HEK293T (cell line): ENCODE data around the gene RNU7-1.

Experiments
- CTCF ChIA-PET: fragments of 350-600 bp; formaldehyde crosslinking; extraction: SDS; loops from one replicate; lab custom pipeline; 2021; ENCODE audit warnings: antibody characterized with exemption, inconsistent platforms; lab: Yijun Ruan, JAX
- POLR2A ChIA-PET: fragments of 350-600 bp; formaldehyde crosslinking; extraction: SDS; loops from one replicate; lab custom pipeline; 2020; ENCODE audit warnings: antibody characterized with exemption, inconsistent platforms; lab: Yijun Ruan, JAX
- DNase-seq: peaks from one replicate; pipeline ENCODE4 v3.0.0; 2012; ENCODE audit warnings: mixed read lengths; ENCODE audit errors: extremely low spot score
- ARNT ChIP-seq: fragments of 450-650 bp; IDR thresholded peaks from 2 replicates; pipeline ENCODE4 v1.6.1; 2017; ENCODE audit warnings: mild to moderate bottlenecking
- BHLHE40 ChIP-seq: fragments of 450-650 bp; IDR thresholded peaks from 2 replicates; pipeline ENCODE4 v1.6.1; 2016; ENCODE audit warnings: mild to moderate bottlenecking, moderate library complexity, borderline replicate concordance
- CTBP1 ChIP-seq: fragments of 450-650 bp; IDR thresholded peaks from 2 replicates; pipeline ENCODE4 v1.6.1; 2016; ENCODE audit warnings: borderline replicate concordance
- ELF4 ChIP-seq: fragments of 450-650 bp; IDR thresholded peaks from 2 replicates; pipeline ENCODE4 v1.6.1; 2017; ENCODE audit warnings: antibody characterized with exemption
- FOXA1 ChIP-seq: fragments of 450-650 bp; IDR thresholded peaks from 2 replicates; pipeline ENCODE4 v1.6.1; 2016; ENCODE audit warnings: mild to moderate bottlenecking
- FOXK2 ChIP-seq: fragments of 450-650 bp; IDR thresholded peaks from 2 replicates; pipeline ENCODE4 v1.6.1; 2016; ENCODE audit warnings: mild to moderate bottlenecking
- FOXM1 ChIP-seq: fragments of 450-650 bp; IDR thresholded peaks from 2 replicates; pipeline ENCODE4 v1.6.1; 2017; ENCODE audit warnings: mild to moderate bottlenecking, borderline replicate concordance
- HDGF ChIP-seq: fragments of 450-650 bp; IDR thresholded peaks from 2 replicates; pipeline ENCODE4 v1.6.1; 2017; ENCODE audit warnings: antibody characterized with exemption, borderline replicate concordance
- L3MBTL2 ChIP-seq: fragments of 450-650 bp; conservative IDR thresholded peaks from 2 replicates; pipeline ENCODE4 v1.6.1; 2016; ENCODE audit warnings: mild to moderate bottlenecking
- LEF1 ChIP-seq: fragments of 450-650 bp; IDR thresholded peaks from 2 replicates; pipeline ENCODE4 v1.6.1; 2017; ENCODE audit warnings: mild to moderate bottlenecking, borderline replicate concordance
- NFRKB ChIP-seq: fragments of 450-650 bp; IDR thresholded peaks from 2 replicates; pipeline ENCODE4 v1.6.1; 2016; ENCODE audit warnings: mild to moderate bottlenecking, moderate library complexity
- SP1 ChIP-seq: fragments of 450-650 bp; IDR thresholded peaks from 2 replicates; pipeline ENCODE4 v1.6.1; 2017
- SUZ12 ChIP-seq: fragments of 450-650 bp; IDR thresholded peaks from 2 replicates; pipeline ENCODE4 v1.6.1; 2016; ENCODE audit warnings: mild to moderate bottlenecking
- TARDBP ChIP-seq: fragments of 450-650 bp; IDR thresholded peaks from 2 replicates; pipeline ENCODE4 v1.6.1; 2016
- ZNF384 ChIP-seq: fragments of 450-650 bp; IDR thresholded peaks from 2 replicates; pipeline ENCODE4 v1.6.1; 2016
- TF ChIP-seq, protein P1 (sequence below): fragments of 450-650 bp; IDR thresholded peaks from 2 replicates; pipeline ENCODE4 v1.6.1; 2016

Gene RNU7-1

DNA sequence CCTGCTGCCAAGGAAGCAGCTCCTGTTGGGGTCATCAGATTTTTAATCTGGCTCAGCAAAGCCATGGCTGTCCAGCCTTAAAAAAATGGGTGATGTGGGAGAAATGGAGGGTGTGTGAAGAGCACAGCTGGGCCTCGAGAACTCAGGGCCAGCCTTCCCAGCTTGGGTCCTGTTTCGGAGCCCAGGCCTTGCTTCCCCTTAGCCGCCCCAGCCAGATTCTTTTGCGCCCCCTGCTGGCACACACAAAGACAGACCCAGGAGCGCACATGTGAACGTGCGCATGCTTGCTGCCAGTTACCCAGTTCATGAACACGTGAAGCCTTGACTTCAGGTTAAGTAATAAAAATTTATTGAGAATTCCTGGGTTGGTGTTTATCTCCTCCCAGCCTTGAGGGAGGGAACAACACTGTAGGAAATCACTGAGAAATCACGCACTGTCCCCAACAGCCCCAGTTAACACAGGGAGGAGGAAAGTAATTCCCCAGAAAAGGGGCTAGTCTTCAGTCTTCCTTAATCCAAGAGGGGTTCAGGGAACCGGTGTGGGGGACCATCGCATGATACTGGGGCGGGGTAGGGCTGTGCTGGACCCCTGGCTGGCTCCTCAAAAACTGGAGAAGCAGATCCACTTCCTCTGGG is 21.5 kb downstream of the RNU7-1 start:
- peak; percentile 81 for DNase-seq
- ChIA-PET CTCF (interaction anchor here (0.6 to 2.4 kb wide), 13 partner anchors 9 to 294 kb away, joined by 3 to 23 read pairs (median 5); partner anchors contain the start of genes C12orf57, C1RL, RNU7-1 and SPSB2), POLR2A (interaction anchor here (0.6 to 13.3 kb wide), 10 partner anchors 8 to 143 kb away, joined by 3 to 450 read pairs (median 4); partner anchors contain the start of genes C12orf57, CDCA3, PTPN6 and RNU7-1)
- 0 out of 2 replicates have a peak, but pooled peaks have one; percentile 35 for TF ChIP-seq L3MBTL2
- TF ChIP-seq ARNT, result 0 out of 2 replicates have a peak, but pooled peaks have one; percentile 40
- no peak for TF ChIP-seq FOXK2

DNA sequence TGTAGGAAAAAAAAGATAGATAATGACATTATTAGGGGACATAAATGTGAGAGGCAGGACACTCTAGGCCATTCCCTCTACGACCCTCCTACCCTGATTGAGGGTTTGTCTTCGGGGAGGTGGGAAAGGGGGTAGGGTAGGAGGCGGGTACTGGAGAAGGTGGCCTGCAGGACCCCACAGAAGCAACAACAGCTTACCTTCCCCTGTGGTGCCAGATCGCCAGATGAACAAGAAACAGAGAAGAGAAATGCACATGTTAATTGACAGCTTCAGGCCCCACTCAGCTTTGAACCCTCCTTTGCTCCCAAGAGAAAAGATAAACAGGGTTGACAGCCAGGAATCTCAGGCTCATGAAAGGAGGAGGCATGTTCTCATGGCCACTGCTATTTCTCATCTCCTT is 22.1 kb downstream of the RNU7-1 start:
- DNase-seq, result no peak
- TF ChIP-seq TARDBP (no peak), L3MBTL2 (no peak)
- TF ChIP-seq, protein P1, sequence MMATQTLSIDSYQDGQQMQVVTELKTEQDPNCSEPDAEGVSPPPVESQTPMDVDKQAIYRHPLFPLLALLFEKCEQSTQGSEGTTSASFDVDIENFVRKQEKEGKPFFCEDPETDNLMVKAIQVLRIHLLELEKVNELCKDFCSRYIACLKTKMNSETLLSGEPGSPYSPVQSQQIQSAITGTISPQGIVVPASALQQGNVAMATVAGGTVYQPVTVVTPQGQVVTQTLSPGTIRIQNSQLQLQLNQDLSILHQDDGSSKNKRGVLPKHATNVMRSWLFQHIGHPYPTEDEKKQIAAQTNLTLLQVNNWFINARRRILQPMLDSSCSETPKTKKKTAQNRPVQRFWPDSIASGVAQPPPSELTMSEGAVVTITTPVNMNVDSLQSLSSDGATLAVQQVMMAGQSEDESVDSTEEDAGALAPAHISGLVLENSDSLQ, result peak; percentile 51
- CTCF ChIA-PET, result interaction anchor here (0.8 to 1.9 kb wide), 5 partner anchors 8 to 93 kb away, joined by 3 to 8 read pairs (median 4); partner anchors contain the start of genes C12orf57 and SPSB2
- POLR2A ChIA-PET, result interaction anchor here (1.0 to 13.3 kb wide), 3 partner anchors 9 to 28 kb away, joined by 3 to 450 read pairs (median 5); partner anchors contain the start of genes C12orf57 and RNU7-1

GRCh38 chr12:6966351-6966750 is 22.7 kb downstream of the RNU7-1 start:
- POLR2A ChIA-PET, result interaction anchor here (1.0 to 13.3 kb wide), 3 partner anchors 10 to 29 kb away, joined by 3 to 450 read pairs (median 5); partner anchors contain the start of genes C12orf57 and RNU7-1
- CTCF ChIA-PET, result interaction anchor here (0.6 to 1.9 kb wide), 5 partner anchors 8 to 141 kb away, joined by 3 to 8 read pairs (median 4); partner anchors contain the start of genes C12orf57 and SPSB2
- TF ChIP-seq BHLHE40 (no peak), ELF4 (no peak), SUZ12 (no peak), ARNT (no peak), FOXM1 (no peak), HDGF (no peak), L3MBTL2 (no peak), FOXA1 (no peak), CTBP1 (no peak)
- TF ChIP-seq, protein P1, result no peak
- no peak for DNase-seq

DNA sequence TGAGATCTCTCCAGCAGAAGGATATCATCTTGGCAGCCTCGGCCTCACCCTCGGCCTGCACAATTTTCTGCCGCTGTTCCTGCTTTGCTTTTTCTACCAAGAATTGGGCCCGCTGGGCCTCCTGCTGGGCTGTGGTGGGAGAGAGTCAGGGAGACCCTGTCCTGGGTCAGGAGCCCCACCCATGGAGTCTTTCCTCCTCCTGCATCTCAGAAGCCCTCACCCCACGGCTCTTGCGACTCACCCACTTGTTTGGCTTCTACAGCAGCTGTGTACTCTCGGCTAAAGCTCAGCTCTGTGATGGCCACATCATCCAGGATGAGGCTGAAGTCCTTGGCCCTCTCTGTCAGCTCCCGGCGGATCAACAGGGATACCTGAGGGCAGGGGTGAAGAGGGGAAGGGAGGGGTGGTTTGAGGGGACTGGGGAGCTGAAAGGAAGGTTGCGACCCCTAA is 24.1 kb downstream of the RNU7-1 start:
- ChIA-PET CTCF (interaction anchor here (2.6 kb wide), 1 partner anchor 24 kb away, joined by 8 read pairs; the partner anchor contains the start of genes C12orf57 and RNU7-1), POLR2A (interaction anchor here (0.9 to 2.4 kb wide), 2 partner anchors 24 to 52 kb away, joined by 3 to 42 read pairs; partner anchors contain the start of genes C12orf57 and RNU7-1)
- TF ChIP-seq CTBP1 (no peak), FOXK2 (no peak), SP1 (no peak), LEF1 (no peak), BHLHE40 (no peak), TARDBP (no peak), ARNT (no peak), L3MBTL2 (no peak), ZNF384 (no peak), FOXM1 (no peak), NFRKB (no peak), HDGF (no peak), SUZ12 (no peak), ELF4 (no peak)
- TF ChIP-seq, protein P1, result no peak
- no peak for DNase-seq

DNA sequence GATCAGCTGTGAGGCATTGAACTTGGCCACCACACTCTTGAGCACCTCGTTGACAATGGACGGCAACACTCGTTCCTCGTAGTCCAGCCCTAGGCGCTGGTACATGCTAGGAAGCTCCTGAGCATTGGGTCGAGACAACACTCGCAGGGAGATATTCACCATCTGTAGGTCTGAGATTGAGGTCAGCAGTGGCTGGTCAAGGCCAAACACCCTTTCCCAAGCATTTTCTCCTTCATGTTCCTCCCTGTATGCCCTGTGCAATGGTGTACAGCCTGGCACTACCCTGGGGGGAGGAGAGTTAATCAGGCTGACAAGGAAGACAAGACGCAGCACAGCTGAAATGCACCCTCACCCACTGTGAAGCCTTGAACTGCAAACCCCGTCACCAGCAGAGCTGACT is 24.8 kb downstream of the RNU7-1 start:
- no peak for TF ChIP-seq SP1
- ChIA-PET CTCF (interaction anchor here (2.6 kb wide), 1 partner anchor 24 kb away, joined by 8 read pairs; the partner anchor contains the start of genes C12orf57 and RNU7-1), POLR2A (interaction anchor here (0.8 to 2.4 kb wide), 5 partner anchors 25 to 101 kb away, joined by 3 to 42 read pairs (median 4); partner anchors contain the start of genes C12orf57, LPCAT3, RNU7-1 and TPI1)
- no peak for DNase-seq

DNA sequence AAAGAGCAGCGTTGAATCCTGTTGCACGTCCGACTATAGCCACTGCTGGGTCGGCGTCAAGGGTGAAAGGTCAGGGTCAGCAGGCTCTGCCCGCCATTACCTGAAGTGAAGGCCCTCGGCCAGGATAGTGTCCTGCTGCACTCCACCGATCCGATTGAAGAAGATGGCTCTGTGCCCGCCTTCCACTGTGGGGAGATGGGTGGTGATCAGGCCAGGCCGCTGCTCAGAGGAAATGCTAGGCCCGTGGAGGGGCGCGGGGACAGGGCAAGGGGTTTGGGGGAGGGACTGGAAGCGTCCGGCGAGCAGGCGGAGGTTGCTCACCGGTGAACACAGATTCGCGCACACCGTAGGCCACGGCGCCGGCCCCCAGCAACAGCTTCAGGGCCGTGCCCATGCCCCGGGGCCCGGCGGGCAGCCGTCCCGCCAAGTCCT is 26.5 kb downstream of the RNU7-1 start:
- ChIA-PET POLR2A (interaction anchor here (1.0 kb wide), 1 partner anchor 26 kb away, joined by 8 read pairs; the partner anchor contains the start of genes C12orf57 and RNU7-1), CTCF (interaction anchor here (2.6 kb wide), 1 partner anchor 26 kb away, joined by 8 read pairs; the partner anchor contains the start of genes C12orf57 and RNU7-1)
- TF ChIP-seq SUZ12 (no peak), BHLHE40 (no peak), HDGF (0 out of 2 replicates have a peak, but pooled peaks have one; percentile 6), TARDBP (no peak)
- TF ChIP-seq, protein P1, result no peak
- no peak for DNase-seq
